Measurements from ENCODE around the gene PDIA2. TPM values are rescaled to one million over a fixed set of nuclear protein-coding genes. Genes with fewer than 3 reads are reported as not detected.

The PDIA2 gene
- total RNA-seq, 1 experiment from 2014 or later = 1.1 TPM

- POLR2A ChIA-PET = interaction anchor here (0.7 kb wide), 1 partner anchor 41 kb away, joined by 3 read pairs; no protein-coding TSS in a partner anchor
- intact Hi-C loops (cut with micrococcal nuclease; ENCODE audit: unreplicated experiment) (no loop called here), in situ Hi-C loops (cut with HindIII; ENCODE audit: low pct_unique_long_range_greater_than_20kb, low sequenced_read_pairs) (no loop called here)
- BruUV-seq (replicated peaks) = no TSS peak
- Histone ChIP-seq H3K4me1 (ENCODE audit: control insufficient read depth, insufficient read depth, low read length) (no peaks in the 10 kb centered on the region), H3K27ac (ENCODE audit: low read length) (no peak overlapping the region), H3K4me3 (ENCODE audit: low read depth in 2 of 2, low read length in 2 of 2) (no peak overlapping the region), H3K9me3 (ENCODE audit: control insufficient read depth, insufficient read depth, low read depth, low read length) (no peaks in the 10 kb centered on the region), H3K36me3 (ENCODE audit: control insufficient read depth, insufficient read depth, low read length) (no peaks in the 10 kb centered on the region), H3K27me3 (ENCODE audit: control insufficient read depth, insufficient read depth, low read length) (no peaks in the 10 kb centered on the region)
- DNase-seq (ENCODE audit: low read depth, low spot score) (no peak), ATAC-seq (no peak)
- CTCF ChIA-PET = no interaction called here
- TF ChIP-seq REST (IDR thresholded peaks at IDR 0.05; ENCODE audit: insufficient read depth in 1 of 2, low read depth in 2 of 2, low read length in 1 of 2) (no peak), CTCF (IDR thresholded peaks at IDR 0.05) (no peak), TCF7L2 (IDR thresholded peaks at IDR 0.05; ENCODE audit: low read depth, low read length) (no peak), SIN3A (IDR thresholded peaks at IDR 0.05; ENCODE audit: borderline replicate concordance, insufficient read depth, low read depth, low read length) (no peak), POLR2AphosphoS5 (IDR thresholded peaks at IDR 0.05; ENCODE audit: low read depth, low read length) (no peak)
These were observed 23.7 kb upstream of the PDIA2 start for GRCh38 chr16:259226-259625.

- TF ChIP-seq TCF7L2 (IDR thresholded peaks at IDR 0.05; ENCODE audit: low read depth, low read length) (no peak), SIN3A (IDR thresholded peaks at IDR 0.05; ENCODE audit: borderline replicate concordance, insufficient read depth, low read depth, low read length) (no peak), REST (IDR thresholded peaks at IDR 0.05; ENCODE audit: insufficient read depth in 1 of 2, low read depth in 2 of 2, low read length in 1 of 2) (no peak), POLR2AphosphoS5 (IDR thresholded peaks at IDR 0.05; ENCODE audit: low read depth, low read length) (no peak), CTCF (IDR thresholded peaks at IDR 0.05) (no peak)
- ChIA-PET POLR2A (interaction anchor here (0.7 kb wide), 1 partner anchor 41 kb away, joined by 3 read pairs; no protein-coding TSS in a partner anchor), CTCF (no interaction called here)
- intact Hi-C loops (cut with micrococcal nuclease; ENCODE audit: unreplicated experiment) = no loop called here
- no peaks in the 10 kb centered on the region for H3K9me3 ChIP-seq (ENCODE audit: control insufficient read depth, insufficient read depth, low read depth, low read length)
- no peaks in the 10 kb centered on the region for H3K36me3 ChIP-seq (ENCODE audit: control insufficient read depth, insufficient read depth, low read length)
- H3K27ac ChIP-seq (ENCODE audit: low read length) = no peak overlapping the region
- no TSS peak for BruUV-seq (replicated peaks)
- ATAC-seq (no peak), DNase-seq (ENCODE audit: low read depth, low spot score) (no peak)
- H3K27me3 ChIP-seq (ENCODE audit: control insufficient read depth, insufficient read depth, low read length) = no peaks in the 10 kb centered on the region
- H3K4me3 ChIP-seq (ENCODE audit: low read depth in 2 of 2, low read length in 2 of 2) = no peak overlapping the region
- in situ Hi-C loops (cut with HindIII; ENCODE audit: low pct_unique_long_range_greater_than_20kb, low sequenced_read_pairs) = no loop called here
- H3K4me1 ChIP-seq (ENCODE audit: control insufficient read depth, insufficient read depth, low read length) = no peaks in the 10 kb centered on the region
These were observed 23.1 kb upstream of the PDIA2 start for GRCh38 chr16:259814-260253.
